GM10266 (cell line): ENCODE results near the gene VSX2.
"Not testable (repeated sequence)": the region's sequence is repeated elsewhere in the genome, so short reads cannot be mapped to it uniquely, and the experiment has no call there.

Experiments used
- DNase-seq: peaks from one replicate; pipeline ENCODE4 v3.0.0; 2012; ENCODE audit errors: extremely low spot score
- CTCF ChIP-seq: IDR thresholded peaks from 2 replicates; pipeline ENCODE4 v1.5.1; 2012; ENCODE audit warnings: mild to moderate bottlenecking, low read depth; ENCODE audit not compliant: control insufficient read depth, insufficient read depth; ENCODE audit errors: missing control alignments

The VSX2 gene

GRCh38 chr14:74260525-74261233, 21.4 kb downstream of the VSX2 start:
- no peak for TF ChIP-seq CTCF
- no peak for DNase-seq

GRCh38 chr14:74261288-74261687, 22.0 kb downstream of the VSX2 start:
- DNase-seq: no peak
- TF ChIP-seq CTCF: no peak

- TF ChIP-seq CTCF: no peak
- DNase-seq: no peak
These were observed 22.8 kb downstream of the VSX2 start for GRCh38 chr14:74262076-74262475.

GRCh38 chr14:74263181-74263580, 23.9 kb downstream of the VSX2 start:
- no peak for DNase-seq
- TF ChIP-seq CTCF: no peak

GRCh38 chr14:74263921-74264320, 24.7 kb downstream of the VSX2 start:
- no peak for DNase-seq
- no peak for TF ChIP-seq CTCF

GRCh38 chr14:74265301-74265965, 26.2 kb downstream of the VSX2 start:
- no peak for DNase-seq
- no peak for TF ChIP-seq CTCF

GRCh38 chr14:74267588-74267987, 28.3 kb downstream of the VSX2 start:
- no peak for TF ChIP-seq CTCF
- DNase-seq: no peak

GRCh38 chr14:74270382-74271177, 31.3 kb downstream of the VSX2 start:
- not testable (repeated sequence) for DNase-seq
